ENCODE measurements around the gene MAP4K2.

DNA sequence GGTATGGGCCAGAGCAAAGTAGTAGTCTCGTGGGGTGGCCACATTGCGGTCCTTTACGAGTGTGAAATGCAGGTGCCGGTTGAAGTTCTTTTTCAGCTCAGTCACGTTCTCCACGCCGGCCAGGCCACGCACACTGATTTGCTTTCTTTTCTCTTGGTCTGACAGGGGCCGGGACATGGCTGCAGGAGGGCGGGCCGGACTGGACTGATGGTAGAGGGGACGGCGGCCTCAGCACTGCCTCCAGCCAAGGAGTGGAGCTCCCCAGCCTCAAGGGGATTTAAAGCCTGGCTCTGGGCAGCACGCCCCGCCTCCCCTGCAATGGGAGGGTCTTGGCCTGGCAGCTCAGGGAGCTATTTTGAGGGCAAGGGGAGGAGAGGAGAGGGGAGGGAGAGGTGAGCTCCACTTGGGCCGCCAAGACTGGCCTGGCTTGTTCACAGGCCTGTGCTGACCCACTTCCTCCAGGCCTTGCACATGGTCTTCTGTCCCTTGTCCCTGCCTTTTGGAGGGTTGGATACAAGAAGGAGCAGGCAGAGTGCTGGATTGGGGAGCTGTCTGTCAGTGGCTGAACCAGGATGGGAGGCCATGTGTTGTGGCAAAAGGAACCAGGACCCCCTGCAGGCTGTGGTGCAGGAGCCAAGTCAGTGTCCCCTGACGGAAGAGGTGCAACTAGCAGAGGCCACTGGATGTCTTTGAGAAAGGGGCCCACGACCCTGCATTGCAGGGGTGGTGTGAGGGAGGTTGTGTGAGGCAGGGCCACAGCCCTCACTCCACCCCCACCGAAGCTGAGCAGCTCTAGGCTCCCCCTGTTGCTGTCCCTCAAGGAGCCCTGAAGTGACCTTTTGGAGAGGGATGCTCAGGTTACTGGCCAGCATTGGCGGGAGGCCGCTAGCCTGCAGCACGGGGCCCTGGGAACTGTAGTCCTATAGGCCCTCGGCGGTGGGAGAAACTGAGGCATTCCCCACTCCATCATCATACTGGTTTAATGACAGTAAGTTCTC is 43.0 kb downstream of the MAP4K2 start, which contains the start of gene PYGM:
- no peak for TF ChIP-seq CTCF (IDR thresholded peaks at IDR 0.05; ENCODE audit: borderline replicate concordance, extremely low read depth, low read length, poor library complexity, severe bottlenecking)
- no peak for TF ChIP-seq EZH2 (IDR thresholded peaks at IDR 0.05; ENCODE audit: borderline replicate concordance, low read depth, low read length, severe bottlenecking)
